ENCODE data around the gene MARCHF7. TPM values are rescaled to one million over a fixed set of nuclear protein-coding genes. Genes with fewer than 3 reads are reported as not detected.
"Not testable (repeated sequence)": the region's sequence is repeated elsewhere in the genome, so short reads cannot be mapped to it uniquely, and the experiment has no call there.

Gene MARCHF7
- polyA plus RNA-seq, 3 donors from 2014 or later, result 142 to 155 (median 146) TPM

DNA sequence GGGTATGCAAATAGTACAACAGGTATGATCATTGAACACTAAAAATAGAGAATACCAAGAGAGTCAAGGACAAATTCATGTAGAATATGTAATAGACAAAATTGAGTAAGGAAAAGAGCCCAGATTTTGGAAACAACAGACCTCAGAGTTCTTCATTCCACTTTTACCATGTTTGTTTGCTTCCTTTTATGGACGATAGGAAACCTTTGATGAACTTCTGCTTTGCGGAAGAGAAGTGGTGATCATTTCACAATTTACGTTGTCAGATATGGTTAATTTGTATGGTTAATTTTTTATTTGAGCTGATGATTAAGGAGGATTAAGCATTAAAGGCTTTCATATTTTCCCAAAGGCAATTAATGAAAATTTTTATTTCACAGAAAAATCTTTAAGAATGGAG, 16.3 kb downstream of the MARCHF7 start:
- no peaks in the 10 kb centered on the region for H3K9me3 Mint-ChIP-seq
- DNase-seq, result no peak
- peak overlapping the region in 2 of 5 donors; percentile 22 to 30 for H3K4me3 Mint-ChIP-seq
- H3K27me3 Mint-ChIP-seq (ENCODE audit: low read depth in 3 of 3), result no peaks in the 10 kb centered on the region
- peaks cover 10 to 19% (median 14%) of the 10 kb centered on the region in 3 donors for H3K36me3 Mint-ChIP-seq
- H3K4me1 Mint-ChIP-seq, result peaks cover 53 to 75% of the 10 kb centered on the region in 2 donors
- peak overlapping the region in 5 of 6 donors; percentile 1 to 47 (median 5) for H3K27ac Mint-ChIP-seq

DNA sequence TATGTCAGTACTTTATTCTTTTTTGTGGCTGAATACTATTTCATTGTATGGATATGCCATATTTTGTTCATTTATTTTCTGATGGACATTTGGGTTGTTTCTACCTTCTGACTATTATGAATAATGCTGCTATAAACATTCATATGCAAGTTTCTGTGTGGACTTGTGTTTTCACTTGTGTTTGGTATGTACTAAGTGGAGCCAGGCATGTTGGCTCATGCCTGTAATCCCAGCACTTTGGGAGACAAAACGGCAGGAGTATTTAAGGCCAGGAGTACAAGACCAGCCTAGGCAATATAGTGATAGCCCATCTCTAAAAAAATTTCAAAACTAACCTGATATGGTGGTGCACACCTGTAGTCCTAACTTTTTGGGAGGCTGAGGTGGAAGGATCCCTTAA, 23.3 kb downstream of the MARCHF7 start:
- Mint-ChIP-seq H3K27ac (peak overlapping the region in 2 of 6 donors; percentile 22 to 53), H3K36me3 (peaks cover 11 to 21% (median 11%) of the 10 kb centered on the region in 3 donors), H3K4me3 (no peak overlapping the region), H3K27me3 (ENCODE audit: low read depth in 3 of 3) (peaks cover 0 to 2% (median 0%) of the 10 kb centered on the region in 3 donors), H3K9me3 (no peaks in the 10 kb centered on the region), H3K4me1 (peaks cover 32 to 64% of the 10 kb centered on the region in 2 donors)
- no peak for DNase-seq

DNA sequence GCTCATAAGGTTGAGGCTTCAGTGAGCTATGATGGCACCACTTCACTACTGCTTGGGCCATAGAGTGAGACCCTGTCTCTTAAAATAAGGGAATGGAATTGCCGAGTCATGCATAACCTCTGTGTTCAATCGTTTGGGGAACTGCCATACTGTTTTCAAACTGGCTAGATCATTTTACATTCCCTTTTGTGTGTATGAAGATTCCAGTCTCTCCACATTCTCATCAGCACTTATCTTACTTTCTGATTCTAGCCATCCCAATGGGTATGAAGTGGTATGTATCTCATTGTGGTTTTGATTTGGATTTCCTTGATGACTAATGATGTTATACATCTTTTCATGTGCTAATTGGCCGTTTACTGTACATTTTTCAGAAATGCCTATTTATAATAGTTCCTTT, 23.7 kb downstream of the MARCHF7 start:
- H3K36me3 Mint-ChIP-seq, result peaks cover 11 to 18% (median 11%) of the 10 kb centered on the region in 3 donors
- H3K27ac Mint-ChIP-seq, result no peak overlapping the region
- H3K4me1 Mint-ChIP-seq, result peaks cover 32 to 63% of the 10 kb centered on the region in 2 donors

GRCh38 chr2:159737292-159737916, 25.1 kb downstream of the MARCHF7 start:
- peaks cover 0 to 2% (median 0%) of the 10 kb centered on the region in 3 donors for H3K27me3 Mint-ChIP-seq (ENCODE audit: low read depth in 3 of 3)
- no peak overlapping the region for H3K4me3 Mint-ChIP-seq
- H3K9me3 Mint-ChIP-seq, result no peaks in the 10 kb centered on the region
- peak overlapping the region in 1 of 6 donors; percentile 74 for H3K27ac Mint-ChIP-seq
- H3K36me3 Mint-ChIP-seq, result peaks cover 11 to 18% (median 12%) of the 10 kb centered on the region in 3 donors
- no peak for DNase-seq
- H3K4me1 Mint-ChIP-seq, result peaks cover 37 to 76% of the 10 kb centered on the region in 2 donors

More for the DNA sequence above, 23.7 kb downstream of the MARCHF7 start:
- no peak for DNase-seq
- H3K27me3 Mint-ChIP-seq (ENCODE audit: low read depth in 3 of 3), result peaks cover 0 to 2% (median 0%) of the 10 kb centered on the region in 3 donors
- no peak overlapping the region for H3K4me3 Mint-ChIP-seq
- H3K9me3 Mint-ChIP-seq, result no peaks in the 10 kb centered on the region

DNA sequence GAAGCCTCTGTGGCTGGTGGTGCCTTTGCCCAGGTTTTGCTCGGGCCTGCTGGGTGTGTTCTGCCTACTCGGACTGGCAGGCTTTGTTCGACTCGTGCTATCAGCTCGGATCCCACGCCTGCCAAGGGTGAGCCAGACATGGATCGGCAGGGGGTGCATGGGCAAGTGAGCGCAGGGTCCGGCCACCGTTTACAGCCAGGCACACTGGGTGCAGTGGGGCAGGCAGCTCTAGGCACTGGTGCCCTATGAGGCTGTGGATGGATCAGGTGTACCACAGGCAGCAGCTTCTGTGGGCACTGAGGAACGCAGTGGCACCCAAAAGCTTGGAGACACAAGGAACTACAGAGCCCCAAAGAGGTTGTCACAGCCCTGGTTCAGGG, 25.6 kb downstream of the MARCHF7 start:
- no peak for DNase-seq
- no peak overlapping the region for H3K4me3 Mint-ChIP-seq
- H3K4me1 Mint-ChIP-seq, result peaks cover 37 to 81% of the 10 kb centered on the region in 2 donors
- peaks cover 0 to 2% (median 0%) of the 10 kb centered on the region in 3 donors for H3K27me3 Mint-ChIP-seq (ENCODE audit: low read depth in 3 of 3)
- H3K27ac Mint-ChIP-seq, result no peak overlapping the region
- H3K36me3 Mint-ChIP-seq, result peaks cover 11 to 18% (median 14%) of the 10 kb centered on the region in 3 donors
- H3K9me3 Mint-ChIP-seq, result no peaks in the 10 kb centered on the region

DNA sequence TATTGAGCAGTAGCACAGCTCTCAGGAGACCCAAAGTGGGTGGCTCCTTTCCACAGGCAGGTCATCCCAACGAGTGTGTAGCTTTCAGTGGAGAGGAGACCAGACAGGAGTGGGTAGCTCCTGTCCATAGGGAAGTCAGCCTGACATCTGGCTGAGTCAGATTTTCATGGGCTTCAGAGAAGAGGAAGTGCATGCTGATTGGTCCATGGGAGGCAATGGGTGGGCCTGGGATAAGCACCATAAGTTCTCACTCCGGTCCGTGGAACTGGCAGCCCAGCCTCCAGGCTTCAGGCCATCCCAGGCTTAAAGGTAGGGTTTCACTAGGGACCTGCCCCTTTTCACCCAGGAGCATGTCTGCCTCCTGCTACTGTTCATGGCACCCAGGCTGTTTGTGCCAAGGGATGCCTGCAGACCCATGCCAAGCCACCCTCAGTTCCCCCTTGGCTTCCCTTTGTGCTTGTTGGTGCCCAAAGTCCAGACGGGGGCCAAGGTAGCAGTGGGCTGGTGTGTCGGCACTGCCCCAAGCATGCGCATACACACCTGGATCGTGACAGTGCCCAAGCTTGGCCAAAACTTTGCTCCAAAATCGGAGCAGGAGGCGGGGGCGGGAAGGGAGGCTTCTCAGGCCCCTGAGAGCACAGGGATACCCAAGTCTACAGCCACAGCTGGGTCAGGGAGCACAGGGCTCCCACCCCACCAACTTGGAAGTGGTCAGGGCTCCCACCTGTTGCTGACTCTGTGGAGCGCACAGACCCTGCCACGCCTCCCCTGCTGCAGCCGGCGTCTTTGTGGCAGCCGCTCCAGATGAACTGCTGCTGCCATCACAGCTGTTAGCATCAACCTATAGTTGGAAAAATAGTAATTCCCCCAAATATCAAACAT, 26.4 kb downstream of the MARCHF7 start:
- Mint-ChIP-seq H3K4me1 (peaks cover 34 to 80% of the 10 kb centered on the region in 2 donors), H3K27me3 (ENCODE audit: low read depth in 3 of 3) (peaks cover 0 to 2% (median 0%) of the 10 kb centered on the region in 3 donors), H3K9me3 (no peaks in the 10 kb centered on the region), H3K4me3 (no peak overlapping the region), H3K27ac (no peak overlapping the region), H3K36me3 (peaks cover 11 to 18% (median 14%) of the 10 kb centered on the region in 3 donors)
- no peak for DNase-seq

DNA sequence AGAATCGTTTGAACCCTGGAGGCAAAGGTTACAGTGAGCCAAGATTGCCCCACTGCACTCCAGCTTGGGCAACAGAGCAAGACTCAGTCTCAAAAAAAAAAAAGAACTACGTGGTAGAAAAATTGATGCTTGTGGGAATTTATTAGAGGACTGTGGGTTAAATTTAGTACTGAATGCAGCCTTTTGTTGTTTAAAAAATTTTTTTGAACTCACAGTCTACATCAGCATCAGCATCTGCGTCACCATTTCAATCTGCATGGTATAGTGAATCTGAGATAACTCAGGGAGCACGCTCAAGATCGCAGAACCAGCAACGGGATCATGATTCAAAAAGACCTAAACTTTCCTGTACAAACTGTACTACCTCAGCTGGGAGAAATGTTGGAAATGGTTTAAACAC, 30.5 kb downstream of the MARCHF7 start:
- no peak for DNase-seq
- H3K36me3 Mint-ChIP-seq, result peaks cover 4 to 23% (median 7%) of the 10 kb centered on the region in 3 donors
- H3K4me1 Mint-ChIP-seq, result peaks cover 21 to 56% of the 10 kb centered on the region in 2 donors
- peaks cover 0 to 2% (median 0%) of the 10 kb centered on the region in 3 donors for H3K27me3 Mint-ChIP-seq (ENCODE audit: low read depth in 3 of 3)
- no peak overlapping the region for H3K4me3 Mint-ChIP-seq
- peak overlapping the region in 2 of 6 donors; percentile 1 to 4 for H3K27ac Mint-ChIP-seq
- no peaks in the 10 kb centered on the region for H3K9me3 Mint-ChIP-seq

DNA sequence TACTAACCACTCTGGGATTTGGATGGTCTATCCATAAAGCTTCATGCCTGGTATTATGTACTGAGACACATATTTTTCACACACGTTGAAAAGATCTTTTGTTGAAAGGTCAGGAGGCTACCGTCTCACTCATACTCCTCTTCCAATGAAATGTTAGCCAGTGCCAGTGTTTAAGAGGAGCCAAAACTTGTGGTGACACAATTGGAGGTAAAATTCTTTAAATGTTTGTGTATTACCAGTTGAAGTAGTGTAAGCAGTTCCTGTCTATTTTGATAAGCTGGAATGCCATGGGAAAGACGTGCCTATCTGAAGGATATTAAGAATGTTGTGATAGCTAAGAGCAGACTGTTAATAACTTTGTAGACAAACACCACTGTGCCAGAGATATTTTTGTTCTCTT, 32.1 kb downstream of the MARCHF7 start:
- peaks cover 0 to 2% (median 0%) of the 10 kb centered on the region in 3 donors for H3K27me3 Mint-ChIP-seq (ENCODE audit: low read depth in 3 of 3)
- no peak overlapping the region for H3K4me3 Mint-ChIP-seq
- H3K27ac Mint-ChIP-seq, result no peak overlapping the region
- peaks cover 18 to 57% of the 10 kb centered on the region in 2 donors for H3K4me1 Mint-ChIP-seq
- H3K9me3 Mint-ChIP-seq, result no peaks in the 10 kb centered on the region
- H3K36me3 Mint-ChIP-seq, result peaks cover 11 to 27% (median 12%) of the 10 kb centered on the region in 3 donors
- DNase-seq, result no peak

- not testable (repeated sequence) for DNase-seq; H3K9me3 Mint-ChIP-seq; H3K27me3 Mint-ChIP-seq (ENCODE audit: low read depth in 3 of 3); H3K4me3 Mint-ChIP-seq
- peak overlapping the region in 1 of 6 donors; percentile 14 for H3K27ac Mint-ChIP-seq
- peaks cover 10 to 26% (median 12%) of the 10 kb centered on the region in 3 donors for H3K36me3 Mint-ChIP-seq
- peaks cover 11 to 48% of the 10 kb centered on the region in 2 donors for H3K4me1 Mint-ChIP-seq
Observed at GRCh38 chr2:159745237-159745636, 32.9 kb downstream of the MARCHF7 start.

- H3K27me3 Mint-ChIP-seq (ENCODE audit: low read depth in 3 of 3), result no peaks in the 10 kb centered on the region
- peaks cover 14 to 44% (median 32%) of the 10 kb centered on the region in 3 donors for H3K36me3 Mint-ChIP-seq
- no peak for DNase-seq
- H3K9me3 Mint-ChIP-seq, result no peaks in the 10 kb centered on the region
- H3K4me3 Mint-ChIP-seq, result no peak overlapping the region
- peak overlapping the region in 1 of 6 donors; percentile 55 for H3K27ac Mint-ChIP-seq
- H3K4me1 Mint-ChIP-seq, result peaks cover 21 to 24% of the 10 kb centered on the region in 2 donors
Observed at GRCh38 chr2:159748089-159748488, 35.8 kb downstream of the MARCHF7 start.

DNA sequence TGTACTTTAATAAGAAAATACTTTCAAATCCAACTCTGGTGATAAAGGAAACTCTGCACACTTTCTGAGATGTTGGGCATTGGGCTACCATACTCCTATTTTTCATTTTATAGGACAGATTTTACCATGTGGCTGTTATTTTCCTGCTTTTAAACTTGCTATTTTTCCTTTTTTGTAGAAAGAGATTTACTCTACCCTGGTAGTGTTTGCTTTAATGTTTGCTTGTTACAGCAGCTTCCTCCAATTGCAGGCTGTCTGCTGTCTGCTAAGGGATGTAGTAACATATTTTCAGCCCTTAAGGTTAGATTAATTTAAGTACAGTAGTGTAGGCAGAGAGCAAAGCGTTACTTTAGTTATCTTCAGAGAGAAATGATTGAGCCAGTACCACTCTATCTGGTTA, 38.6 kb downstream of the MARCHF7 start:
- no peak overlapping the region for H3K4me3 Mint-ChIP-seq
- no peaks in the 10 kb centered on the region for H3K9me3 Mint-ChIP-seq

DNA sequence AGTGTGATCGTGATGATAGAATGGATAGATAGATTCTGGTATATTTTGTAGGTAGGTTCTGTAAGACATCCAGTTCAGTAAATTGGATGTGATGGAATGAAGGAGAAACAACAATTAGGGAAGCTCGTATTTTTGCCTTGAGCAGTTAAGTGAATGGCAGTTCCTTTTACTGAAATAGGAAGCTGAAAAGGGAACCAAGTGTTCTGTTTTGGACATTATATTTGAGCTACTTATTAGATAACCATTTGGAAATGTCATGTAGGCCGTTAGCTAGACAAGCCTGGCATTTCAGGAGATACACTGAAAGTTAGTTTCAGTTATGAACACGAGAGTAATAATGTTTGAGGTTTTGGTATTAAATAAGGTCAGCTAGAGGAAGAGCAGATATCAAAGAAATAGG, 41.5 kb downstream of the MARCHF7 start:
- peaks cover 17 to 23% of the 10 kb centered on the region in 2 donors for H3K4me1 Mint-ChIP-seq
- no peaks in the 10 kb centered on the region for H3K9me3 Mint-ChIP-seq
- no peak overlapping the region for H3K27ac Mint-ChIP-seq
- H3K4me3 Mint-ChIP-seq, result no peak overlapping the region
- DNase-seq, result no peak
- peaks cover 8 to 26% (median 21%) of the 10 kb centered on the region in 3 donors for H3K36me3 Mint-ChIP-seq
- H3K27me3 Mint-ChIP-seq (ENCODE audit: low read depth in 3 of 3), result no peaks in the 10 kb centered on the region

More for the DNA sequence above, 38.6 kb downstream of the MARCHF7 start:
- DNase-seq, result no peak
- H3K4me1 Mint-ChIP-seq, result peaks cover 5 to 22% of the 10 kb centered on the region in 2 donors
- H3K27me3 Mint-ChIP-seq (ENCODE audit: low read depth in 3 of 3), result no peaks in the 10 kb centered on the region
- peak overlapping the region in 1 of 6 donors; percentile 11 for H3K27ac Mint-ChIP-seq
- peaks cover 14 to 34% (median 29%) of the 10 kb centered on the region in 3 donors for H3K36me3 Mint-ChIP-seq

DNA sequence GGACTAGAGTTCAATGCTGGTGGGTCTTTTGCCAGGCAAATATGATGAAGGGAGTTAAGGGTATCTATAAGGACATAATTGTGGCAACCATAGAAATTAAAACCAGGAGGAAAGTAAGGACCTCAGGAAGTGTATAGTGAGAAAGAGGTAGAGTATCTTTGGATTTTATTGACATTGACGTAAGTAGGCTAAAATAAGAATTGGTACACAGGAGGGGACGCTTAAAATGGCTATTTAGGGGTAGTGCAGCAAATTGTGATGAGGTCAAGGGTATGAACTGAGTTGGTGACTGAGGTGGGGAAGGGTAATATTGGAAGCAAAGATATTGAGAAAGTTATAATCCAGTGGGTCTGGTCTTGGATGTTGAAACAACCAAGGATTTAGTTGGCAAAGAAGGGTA, 42.7 kb downstream of the MARCHF7 start:
- Mint-ChIP-seq H3K9me3 (no peaks in the 10 kb centered on the region), H3K4me3 (no peak overlapping the region), H3K27ac (no peak overlapping the region), H3K27me3 (ENCODE audit: low read depth in 3 of 3) (no peaks in the 10 kb centered on the region), H3K36me3 (peaks cover 11 to 28% (median 26%) of the 10 kb centered on the region in 3 donors), H3K4me1 (peaks cover 24 to 25% of the 10 kb centered on the region in 2 donors)
- DNase-seq, result no peak

DNA sequence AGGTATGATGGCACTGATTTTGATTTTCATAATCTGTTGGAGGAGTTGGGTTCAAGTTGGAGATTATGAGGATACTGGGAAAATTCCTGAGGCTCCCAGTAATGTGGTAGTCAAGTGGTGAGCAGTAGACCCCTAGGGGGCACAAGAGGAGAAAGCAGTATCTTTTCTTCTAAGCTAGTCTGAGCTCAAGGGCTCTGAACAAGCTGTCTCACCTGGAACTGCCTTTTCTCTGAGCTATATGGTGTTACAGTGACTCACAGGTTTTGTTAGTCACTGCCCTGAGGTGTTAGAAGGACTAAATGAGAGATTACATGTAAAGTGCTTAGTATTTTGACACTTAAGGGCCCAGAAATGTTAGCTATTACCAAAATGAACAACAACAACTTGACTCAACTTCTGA, 43.5 kb downstream of the MARCHF7 start:
- DNase-seq, result no peak
- Mint-ChIP-seq H3K27me3 (ENCODE audit: low read depth in 3 of 3) (no peaks in the 10 kb centered on the region), H3K4me3 (no peak overlapping the region), H3K36me3 (peaks cover 18 to 34% (median 29%) of the 10 kb centered on the region in 3 donors), H3K4me1 (peaks cover 24 to 31% of the 10 kb centered on the region in 2 donors), H3K27ac (no peak overlapping the region), H3K9me3 (no peaks in the 10 kb centered on the region)

Data from immature natural killer cell (primary cell).